DLD1 (cell line): ENCODE results near the gene ITGA4.

Experiments
- in situ Hi-C: cut with HindIII; loops from 2 replicates; pipeline ENCODE4 v1.10.0; 2017; ENCODE audit warnings: low sequenced_read_pairs

Gene ITGA4

GRCh38 chr2:181484851-181485637, 27.9 kb downstream of the ITGA4 start:
- in situ Hi-C loops = no loop called here

GRCh38 chr2:181485638-181485946, 28.4 kb downstream of the ITGA4 start:
- in situ Hi-C loops = no loop called here

DNA sequence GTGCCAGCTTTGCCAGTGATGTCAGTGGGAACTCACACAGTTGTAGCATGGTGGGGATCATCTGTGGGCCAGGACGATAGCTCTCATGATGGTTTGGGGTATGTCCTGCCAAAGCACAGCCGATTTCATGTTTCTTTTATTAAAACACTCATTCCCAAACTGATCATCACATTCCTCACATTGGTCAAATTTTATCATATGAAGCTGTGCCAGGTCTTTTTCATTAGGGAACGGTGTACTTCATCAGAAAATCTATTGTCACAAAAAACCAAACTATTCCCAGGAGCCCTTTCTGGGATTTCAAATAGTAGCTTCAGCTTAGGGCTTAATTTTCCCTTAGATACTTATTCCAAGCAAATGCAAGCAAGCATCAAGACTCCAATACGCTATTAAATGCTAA, 42.0 kb downstream of the ITGA4 start:
- in situ Hi-C loops = no loop called here

GRCh38 chr2:181500201-181500600, 43.0 kb downstream of the ITGA4 start:
- in situ Hi-C loops = no loop called here

- in situ Hi-C loops = no loop called here
These were observed 58.5 kb downstream of the ITGA4 start for GRCh38 chr2:181515719-181516118.

- in situ Hi-C loops = no loop called here
These were observed 59.8 kb downstream of the ITGA4 start for GRCh38 chr2:181516992-181517391.

- in situ Hi-C loops = no loop called here
These were observed 60.6 kb downstream of the ITGA4 start for GRCh38 chr2:181517685-181518301.

DNA sequence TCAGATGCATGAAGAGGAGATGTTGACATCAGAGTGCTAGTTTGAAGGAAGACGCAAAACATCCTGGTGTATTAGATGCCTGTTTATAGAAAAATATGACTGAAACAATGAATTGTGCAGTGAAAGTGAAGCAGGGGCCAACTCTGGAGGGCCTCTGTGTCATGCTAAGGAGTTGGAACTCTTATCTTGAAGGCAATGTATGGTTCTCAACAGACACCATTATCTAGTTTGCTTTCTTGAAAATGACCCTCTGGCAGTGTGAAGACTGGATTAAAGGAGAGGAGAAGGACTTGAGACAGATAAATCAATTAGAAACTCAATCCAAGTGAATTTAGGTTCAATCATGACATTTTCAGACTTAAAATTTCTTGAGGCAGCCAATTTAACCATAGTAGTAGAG, 63.1 kb downstream of the ITGA4 start:
- in situ Hi-C loops = no loop called here

DNA sequence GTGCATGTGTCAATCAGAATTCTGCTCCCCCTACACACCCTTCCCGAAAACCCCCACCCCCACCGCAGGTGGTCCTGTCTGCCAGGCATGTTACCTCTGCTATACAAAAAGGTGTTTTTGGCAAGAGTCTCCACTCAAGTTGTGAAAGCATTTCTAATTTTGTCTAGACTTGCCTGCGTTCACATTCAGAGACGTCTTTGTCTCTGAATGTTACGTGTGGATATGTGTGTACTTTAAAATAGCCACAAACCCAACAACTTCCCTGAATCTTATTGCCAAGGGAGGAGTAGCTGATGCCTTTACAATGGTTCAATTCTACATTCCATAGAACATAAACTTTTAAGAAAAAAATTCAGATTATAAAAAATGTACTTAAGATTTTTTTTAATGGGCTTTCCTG, 66.6 kb downstream of the ITGA4 start:
- in situ Hi-C loops = no loop called here

DNA sequence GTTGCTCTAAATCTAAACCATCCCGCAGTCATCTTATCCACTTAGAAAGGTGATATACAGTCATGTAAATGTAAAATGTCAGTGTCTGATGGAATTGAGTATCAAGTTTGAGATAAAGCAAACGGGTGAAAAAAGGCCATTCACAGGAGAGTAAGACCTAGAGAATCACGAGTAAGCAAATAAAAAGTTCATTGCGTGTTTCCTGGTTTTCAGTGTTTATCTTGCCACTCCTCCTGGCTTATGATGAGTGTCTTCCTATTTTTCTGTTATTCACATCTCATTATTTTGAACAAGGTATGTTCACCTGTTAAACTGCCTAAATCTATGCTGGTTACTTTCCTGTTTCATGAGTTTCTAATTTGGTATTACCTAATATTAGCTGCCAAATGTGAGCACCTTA, 68.8 kb downstream of the ITGA4 start:
- in situ Hi-C loops = no loop called here

DNA sequence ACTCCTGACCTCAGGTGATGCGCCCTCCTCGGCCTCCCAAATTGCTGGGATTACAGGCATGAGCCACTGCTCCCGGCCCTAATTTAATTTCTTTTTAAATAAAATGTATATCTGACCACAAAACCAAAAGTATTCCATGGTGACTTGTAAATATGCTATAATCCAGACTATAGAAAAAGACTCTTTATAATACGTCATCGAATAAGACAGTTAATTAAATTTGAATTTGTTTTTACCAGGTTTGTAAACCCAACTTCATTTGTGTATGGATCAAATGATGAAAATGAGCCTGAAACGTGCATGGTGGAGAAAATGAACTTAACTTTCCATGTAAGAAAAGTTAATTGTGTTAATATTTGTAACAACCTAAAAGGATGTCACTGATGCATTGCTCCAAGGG, 69.9 kb downstream of the ITGA4 start:
- in situ Hi-C loops = no loop called here

DNA sequence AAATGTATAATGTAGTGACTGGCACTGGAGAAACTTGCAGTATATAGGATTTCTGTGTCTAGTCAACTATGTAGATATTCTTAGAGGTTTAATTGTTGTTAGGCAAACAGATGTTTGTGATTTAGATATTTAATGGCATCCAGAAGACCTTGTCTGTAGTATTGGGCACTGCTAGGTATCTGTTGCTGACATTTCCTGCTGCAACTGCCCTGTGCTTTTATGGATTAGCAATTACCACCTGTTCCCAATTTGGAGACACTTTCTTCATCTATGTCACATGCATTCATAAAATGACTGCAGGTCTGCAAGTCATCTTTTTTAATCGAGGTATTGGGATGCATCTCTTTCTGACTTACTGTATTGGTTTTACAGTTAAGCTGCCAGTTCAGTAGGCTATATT, 71.3 kb downstream of the ITGA4 start:
- in situ Hi-C loops = no loop called here

GRCh38 chr2:181536730-181537129, 79.5 kb downstream of the ITGA4 start:
- in situ Hi-C loops = no loop called here

DNA sequence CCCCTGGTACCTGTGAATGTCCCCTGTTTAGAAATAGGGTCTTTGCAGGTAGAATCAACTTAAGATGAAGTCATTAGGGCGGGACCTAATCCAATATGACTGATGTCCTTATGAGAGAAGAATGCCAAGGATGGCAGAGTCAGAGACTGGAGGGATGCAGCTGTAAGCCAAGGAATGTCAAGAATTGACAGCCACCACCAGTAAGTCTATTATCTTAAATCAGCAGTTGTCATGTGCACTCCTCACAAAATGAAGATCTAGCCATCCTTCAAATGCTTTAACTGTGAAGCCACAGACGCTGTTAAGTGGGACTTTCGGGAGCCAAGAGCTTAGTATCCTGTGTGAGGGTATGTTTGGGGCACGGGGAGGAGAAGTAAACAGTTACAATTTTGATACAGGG, 83.2 kb downstream of the ITGA4 start:
- in situ Hi-C loops = no loop called here

DNA sequence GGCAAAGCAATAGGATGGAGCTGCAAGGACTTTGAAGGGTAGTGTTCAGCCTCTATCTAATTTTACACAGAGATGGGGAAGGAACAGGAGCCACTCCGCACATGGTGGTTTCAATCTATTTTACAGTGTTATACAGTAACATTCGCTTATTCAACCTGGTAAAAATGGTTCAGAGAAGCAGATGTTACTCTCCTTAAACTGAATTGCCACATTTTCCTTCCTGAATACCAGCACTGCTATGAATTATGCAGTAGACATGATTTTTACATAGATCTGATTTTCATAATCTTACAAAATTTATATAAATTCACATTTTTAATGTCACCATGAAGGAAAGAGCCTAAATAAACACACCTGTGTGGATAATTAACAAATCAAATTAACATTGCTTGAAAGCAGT, 85.0 kb downstream of the ITGA4 start:
- in situ Hi-C loops = no loop called here

- in situ Hi-C loops = no loop called here
These were observed 88.9 kb downstream of the ITGA4 start for GRCh38 chr2:181546086-181546485.

DNA sequence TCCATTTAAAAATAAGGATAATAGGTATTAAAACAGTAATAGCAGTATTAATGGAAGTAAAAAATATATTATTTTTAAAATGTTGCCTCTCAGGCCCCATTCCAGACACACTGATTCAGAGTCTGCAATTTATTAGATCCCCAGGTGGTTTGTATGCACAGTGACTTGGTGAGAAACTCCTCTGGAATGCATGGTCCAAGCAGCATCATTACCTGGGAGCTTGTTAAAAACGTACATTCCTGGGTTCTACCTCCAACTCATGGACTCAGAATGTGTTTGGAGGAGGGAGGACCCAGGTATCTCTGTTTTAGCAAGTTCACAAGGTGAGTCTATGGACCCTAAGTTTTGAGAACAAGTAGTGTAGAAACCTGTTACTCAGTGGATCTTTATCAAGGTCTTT, 95.6 kb downstream of the ITGA4 start:
- in situ Hi-C loops = no loop called here

DNA sequence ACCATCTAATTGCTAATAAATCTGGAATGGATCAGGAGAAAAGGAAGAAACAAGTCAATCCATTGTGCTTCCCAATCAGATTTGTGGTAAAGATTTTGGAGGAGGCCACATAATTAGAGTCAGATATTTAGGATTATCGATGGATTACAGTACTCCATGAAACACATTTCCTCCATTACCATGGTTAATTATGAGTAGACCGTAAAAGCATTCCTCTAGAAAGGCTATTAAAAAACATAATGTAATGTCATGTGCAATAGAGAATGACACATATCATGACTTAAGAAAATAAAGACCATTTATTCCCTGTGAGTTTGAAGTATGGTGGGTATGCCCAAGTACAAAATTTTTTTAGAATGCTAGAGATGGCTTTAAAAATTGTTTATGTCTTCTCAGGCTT, 96.1 kb downstream of the ITGA4 start:
- in situ Hi-C loops = no loop called here

- in situ Hi-C loops = no loop called here
These were observed 97.1 kb downstream of the ITGA4 start for GRCh38 chr2:181554061-181554830.

GRCh38 chr2:181558371-181558770, 101.2 kb downstream of the ITGA4 start:
- in situ Hi-C loops = no loop called here

GRCh38 chr2:181563101-181563692, 106.0 kb downstream of the ITGA4 start:
- in situ Hi-C loops = no loop called here
